Tibial artery (tissue), 4 donors: Measurements from ENCODE around the gene CHN1.

Experiments
- DNase-seq, 2 donors: peaks; one replicate each; pipeline ENCODE4 v3.0.0-alpha.2; 2019
- H3K27ac ChIP-seq, 2 donors: fragments of 200-600 bp; sonication (generic) in 1 of 2; 1 replicate in 1 of 2; 2 replicates in 1 of 2; pipeline ENCODE4 v1.5.1; 2018 to 2019; ENCODE audit warnings: mild to moderate bottlenecking in 1 of 2
- H3K27me3 ChIP-seq, 2 donors: fragments of 200-600 bp; sonication (generic) in 1 of 2; one replicate each; pipeline versions ENCODE4 v1.5.1 to v1.6.0; 2016 to 2019
- H3K36me3 ChIP-seq, 3 donors: fragments of 200-600 bp; sonication (generic) in 2 of 3; one replicate each; pipeline ENCODE4 v1.5.1; 2016 to 2019; ENCODE audit warnings: mild to moderate bottlenecking in 2 of 3
- H3K4me1 ChIP-seq, 4 donors: fragments of 200-600 bp; sonication (generic) in 2 of 4; 1 replicate in 3 of 4; 2 replicates in 1 of 4; pipeline ENCODE4 v1.5.1; 2016 to 2019
- H3K4me3 ChIP-seq, 2 donors: fragments of 200-600 bp; sonication (generic) in 1 of 2; 1 replicate in 1 of 2; 2 replicates in 1 of 2; pipeline ENCODE4 v1.5.1; 2018 to 2019; ENCODE audit warnings: mild to moderate bottlenecking in 2 of 2
- H3K9me3 ChIP-seq, 3 donors: fragments of 200-600 bp; sonication (generic) in 1 of 3; one replicate each; pipeline ENCODE4 v1.5.1; 2016 to 2019
- intact Hi-C: fragments of 100-400 bp; cut with DNase I; formaldehyde crosslinking; loops from one replicate; pipeline ENCODE4 v1.15.0; 2023; ENCODE audit warnings: low total_unique reads
- TF ChIP-seq, protein P1 (sequence below), 2 experiments: fragments of 200-600 bp in 1 of 2; fragments of 450-650 bp in 1 of 2; IDR thresholded peaks; one replicate each; pipeline ENCODE4 v1.5.1; 2017 to 2019; ENCODE audit warnings: antibody characterized with exemption in 2 of 2, mild to moderate bottlenecking in 1 of 2, moderate library complexity in 1 of 2

The CHN1 gene

DNA sequence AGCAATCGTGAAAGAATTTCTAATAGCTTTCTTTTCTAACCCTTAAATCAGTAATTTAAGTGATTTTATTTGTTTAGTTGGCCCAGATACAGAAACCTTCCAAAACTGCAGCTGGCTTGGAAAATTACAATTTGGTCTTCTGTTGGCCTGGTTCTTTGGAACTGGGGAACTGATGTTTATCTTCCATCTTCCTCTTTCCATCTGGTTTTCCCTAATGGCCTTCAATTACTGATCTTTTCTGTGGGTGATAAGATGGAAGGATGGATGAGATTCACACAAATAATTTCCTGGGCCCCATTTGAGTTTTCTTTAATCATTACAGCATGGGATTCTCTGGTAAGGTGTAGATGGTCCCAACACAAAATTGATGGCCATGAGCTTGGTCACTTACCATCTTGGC is 134.4 kb downstream of the CHN1 start:
- intact Hi-C loops: no loop called here
- TF ChIP-seq, protein P1, sequence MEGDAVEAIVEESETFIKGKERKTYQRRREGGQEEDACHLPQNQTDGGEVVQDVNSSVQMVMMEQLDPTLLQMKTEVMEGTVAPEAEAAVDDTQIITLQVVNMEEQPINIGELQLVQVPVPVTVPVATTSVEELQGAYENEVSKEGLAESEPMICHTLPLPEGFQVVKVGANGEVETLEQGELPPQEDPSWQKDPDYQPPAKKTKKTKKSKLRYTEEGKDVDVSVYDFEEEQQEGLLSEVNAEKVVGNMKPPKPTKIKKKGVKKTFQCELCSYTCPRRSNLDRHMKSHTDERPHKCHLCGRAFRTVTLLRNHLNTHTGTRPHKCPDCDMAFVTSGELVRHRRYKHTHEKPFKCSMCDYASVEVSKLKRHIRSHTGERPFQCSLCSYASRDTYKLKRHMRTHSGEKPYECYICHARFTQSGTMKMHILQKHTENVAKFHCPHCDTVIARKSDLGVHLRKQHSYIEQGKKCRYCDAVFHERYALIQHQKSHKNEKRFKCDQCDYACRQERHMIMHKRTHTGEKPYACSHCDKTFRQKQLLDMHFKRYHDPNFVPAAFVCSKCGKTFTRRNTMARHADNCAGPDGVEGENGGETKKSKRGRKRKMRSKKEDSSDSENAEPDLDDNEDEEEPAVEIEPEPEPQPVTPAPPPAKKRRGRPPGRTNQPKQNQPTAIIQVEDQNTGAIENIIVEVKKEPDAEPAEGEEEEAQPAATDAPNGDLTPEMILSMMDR (IDR thresholded peaks at IDR 0.05): no peak
- no peaks in the 10 kb centered on the region for H3K27me3 ChIP-seq
- H3K9me3 ChIP-seq: no peaks in the 10 kb centered on the region
- H3K27ac ChIP-seq: no peak overlapping the region
- DNase-seq: no peak
- H3K36me3 ChIP-seq: no peaks in the 10 kb centered on the region
- no peak overlapping the region for H3K4me3 ChIP-seq
- peaks cover 0 to 15% (median 7%) of the 10 kb centered on the region in 4 donors for H3K4me1 ChIP-seq

DNA sequence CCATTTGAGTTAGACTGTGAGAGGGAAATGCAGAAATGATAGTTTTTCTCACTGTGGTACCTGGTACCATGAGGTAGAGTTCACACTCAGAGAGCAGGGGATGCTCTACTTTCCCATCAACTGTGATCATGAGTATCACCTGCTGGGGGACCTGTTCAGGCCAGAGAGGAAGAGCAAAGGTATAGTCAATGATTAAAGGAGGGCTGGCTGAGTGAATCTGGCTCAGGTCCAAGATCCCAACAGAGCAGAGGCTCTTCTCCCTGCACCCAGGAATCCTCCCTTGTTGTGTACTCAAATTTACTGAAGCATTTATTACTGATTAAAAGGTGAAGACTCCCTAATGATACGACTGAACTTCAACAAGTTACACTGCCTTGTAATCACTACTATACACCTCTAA is 136.3 kb downstream of the CHN1 start:
- Histone ChIP-seq H3K36me3 (no peaks in the 10 kb centered on the region), H3K4me3 (no peak overlapping the region), H3K27ac (no peak overlapping the region), H3K27me3 (no peaks in the 10 kb centered on the region), H3K4me1 (peaks cover 0 to 14% (median 4%) of the 10 kb centered on the region in 4 donors), H3K9me3 (no peaks in the 10 kb centered on the region)
- TF ChIP-seq, protein P1 (IDR thresholded peaks at IDR 0.05): no peak
- DNase-seq: no peak
- intact Hi-C loops: no loop called here

DNA sequence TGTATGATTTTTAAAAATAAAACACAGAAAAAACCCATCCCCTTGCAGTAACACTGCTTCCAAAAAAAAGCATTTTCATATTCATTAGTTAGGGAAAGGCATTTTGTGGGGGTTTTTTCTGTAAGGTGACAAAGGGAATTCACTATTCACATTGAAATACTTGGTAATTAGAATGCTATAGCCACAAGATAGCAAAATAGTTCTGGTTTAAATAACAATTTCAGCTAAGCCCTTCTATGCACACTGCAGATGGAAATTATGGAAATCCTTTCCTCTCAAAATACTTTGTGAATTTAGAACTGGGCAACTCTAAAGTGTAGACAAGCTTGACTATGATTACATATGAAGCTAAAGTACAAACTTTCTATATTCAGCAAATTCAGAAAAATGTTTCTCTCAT is 138.8 kb downstream of the CHN1 start:
- H3K4me3 ChIP-seq: no peak overlapping the region

DNA sequence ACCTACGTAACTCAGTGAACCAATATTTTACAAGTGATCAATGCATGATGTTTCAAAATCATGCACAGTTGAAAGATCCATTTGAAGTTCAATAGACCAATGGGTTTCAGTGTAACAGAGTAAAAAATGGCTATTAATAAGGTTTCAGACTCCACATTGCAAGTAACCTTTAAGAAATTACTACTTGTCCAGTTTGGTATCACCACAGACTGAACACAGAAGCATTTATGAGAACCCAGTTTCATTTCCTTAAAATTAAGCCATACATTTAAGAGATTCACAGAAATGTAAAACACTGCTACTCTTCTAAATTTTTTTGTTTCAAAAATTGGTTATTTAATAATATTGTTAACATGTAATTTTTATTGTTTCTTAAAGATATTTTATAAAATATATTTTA is 142.0 kb downstream of the CHN1 start:
- no peaks in the 10 kb centered on the region for H3K36me3 ChIP-seq
- TF ChIP-seq, protein P1 (IDR thresholded peaks at IDR 0.05): no peak
- no peak overlapping the region for H3K4me3 ChIP-seq
- no peak for DNase-seq
- no peaks in the 10 kb centered on the region for H3K27me3 ChIP-seq
- H3K4me1 ChIP-seq: no peaks in the 10 kb centered on the region
- intact Hi-C loops: no loop called here
- no peak overlapping the region for H3K27ac ChIP-seq
- no peaks in the 10 kb centered on the region for H3K9me3 ChIP-seq

More for the DNA sequence above, 138.8 kb downstream of the CHN1 start:
- no peak for DNase-seq
- Histone ChIP-seq H3K27me3 (no peaks in the 10 kb centered on the region), H3K36me3 (no peaks in the 10 kb centered on the region), H3K27ac (no peak overlapping the region), H3K4me1 (no peaks in the 10 kb centered on the region), H3K9me3 (no peaks in the 10 kb centered on the region)
- intact Hi-C loops: no loop called here
- TF ChIP-seq, protein P1 (IDR thresholded peaks at IDR 0.05): no peak

DNA sequence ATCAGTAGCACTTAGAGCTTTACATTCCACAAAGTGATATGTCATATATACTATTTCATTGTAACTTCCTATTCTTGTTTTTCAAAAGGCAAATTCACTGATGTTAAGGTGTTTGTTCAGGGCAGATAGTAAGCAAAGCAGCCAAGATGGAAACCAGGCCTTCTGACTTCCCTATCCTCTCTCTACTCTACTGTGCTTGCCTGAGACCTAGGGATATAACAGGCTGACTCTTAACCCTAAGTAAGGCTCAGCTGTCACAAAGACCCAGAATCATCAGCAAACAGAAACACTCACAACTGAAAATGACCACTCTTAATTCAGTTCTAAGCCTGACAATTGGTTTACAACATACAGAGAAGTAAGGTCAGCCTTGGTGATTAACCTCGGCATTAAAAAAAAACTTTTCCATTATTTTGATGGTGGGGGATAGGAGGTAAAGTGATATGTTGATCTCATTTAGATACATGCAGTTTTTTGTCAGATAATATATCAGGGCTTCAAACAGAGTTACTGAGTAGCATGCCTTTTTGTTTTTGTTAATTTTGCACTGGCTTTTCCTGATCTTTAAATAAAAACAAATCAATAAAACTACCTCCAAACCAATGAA is 145.5 kb downstream of the CHN1 start:
- Histone ChIP-seq H3K27me3 (no peaks in the 10 kb centered on the region), H3K4me1 (no peaks in the 10 kb centered on the region), H3K27ac (no peak overlapping the region), H3K36me3 (no peaks in the 10 kb centered on the region), H3K4me3 (no peak overlapping the region), H3K9me3 (no peaks in the 10 kb centered on the region)
- TF ChIP-seq, protein P1 (IDR thresholded peaks at IDR 0.05): no peak
- DNase-seq: no peak
- intact Hi-C loops: no loop called here

DNA sequence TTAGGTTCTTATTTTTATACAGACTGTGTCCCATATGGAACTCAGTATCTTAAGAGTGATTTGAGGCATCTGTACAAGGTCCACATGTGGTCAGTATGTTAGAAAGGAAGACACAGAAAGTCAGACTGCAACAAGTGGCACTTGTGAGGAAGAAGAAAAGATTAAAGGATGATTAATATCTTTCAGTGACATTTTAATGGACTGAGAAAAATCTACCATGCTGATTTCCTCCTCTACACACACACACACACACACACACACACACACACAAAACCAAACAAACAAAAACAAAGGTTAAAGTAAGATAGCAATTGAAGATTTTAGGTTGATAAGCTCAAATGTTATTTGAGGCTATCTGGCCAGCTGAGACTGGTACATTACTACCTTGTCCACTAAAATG is 146.4 kb downstream of the CHN1 start:
- no peak for DNase-seq
- no peaks in the 10 kb centered on the region for H3K4me1 ChIP-seq
- H3K27me3 ChIP-seq: no peaks in the 10 kb centered on the region
- no peaks in the 10 kb centered on the region for H3K36me3 ChIP-seq
- no peak overlapping the region for H3K4me3 ChIP-seq
- H3K9me3 ChIP-seq: no peaks in the 10 kb centered on the region
- intact Hi-C loops: no loop called here
- H3K27ac ChIP-seq: no peak overlapping the region
- TF ChIP-seq, protein P1 (IDR thresholded peaks at IDR 0.05): no peak
